Smooth muscle cell (in vitro differentiated cells): Measurements from ENCODE around the gene IGFL1. TPM values are rescaled to one million over a fixed set of nuclear protein-coding genes. Genes with fewer than 3 reads are reported as not detected.
"Not testable (repeated sequence)": the region's sequence is repeated elsewhere in the genome, so short reads cannot be mapped to it uniquely, and the experiment has no call there.

ENCODE experiments used
- DNase-seq: peaks from one replicate; lab custom pipeline; 2025; ENCODE audit not compliant: unreplicated experiment; lab: John Stamatoyannopoulos, UW
- H2AFZ ChIP-seq: fragments of 200-600 bp; sonication (generic); 2 replicates; pipeline ENCODE4 v1.6.0; 2016; ENCODE audit warnings: antibody characterized with exemption, low read depth, mild to moderate bottlenecking
- H3F3A ChIP-seq: fragments of 200-600 bp; sonication (generic); 2 replicates; pipeline ENCODE4 v1.6.0; 2017; ENCODE audit warnings: antibody characterized with exemption, low read depth
- H3K27ac ChIP-seq: fragments of 200-600 bp; sonication (generic); 2 replicates; pipeline ENCODE4 v1.5.1; 2016; ENCODE audit warnings: low read depth, mild to moderate bottlenecking
- H3K27me3 ChIP-seq: fragments of 200-600 bp; sonication (generic); 2 replicates; pipeline ENCODE4 v1.6.1; 2016; ENCODE audit warnings: low read depth, mild to moderate bottlenecking
- H3K36me3 ChIP-seq: fragments of 200-600 bp; sonication (generic); 2 replicates; pipeline ENCODE4 v1.5.1; 2016; ENCODE audit warnings: low read depth
- H3K4me1 ChIP-seq: fragments of 200-600 bp; sonication (generic); 2 replicates; pipeline ENCODE4 v1.5.1; 2016; ENCODE audit warnings: low read depth
- H3K4me2 ChIP-seq: fragments of 200-600 bp; sonication (generic); 2 replicates; pipeline ENCODE4 v1.6.0; 2016; ENCODE audit warnings: mild to moderate bottlenecking
- H3K4me3 ChIP-seq: fragments of 200-600 bp; sonication (generic); 2 replicates; pipeline ENCODE4 v1.5.1; 2016; ENCODE audit warnings: mild to moderate bottlenecking
- H3K79me2 ChIP-seq: fragments of 200-600 bp; sonication (generic); 2 replicates; pipeline ENCODE4 v1.6.0; 2016; ENCODE audit warnings: low read depth, mild to moderate bottlenecking
- H3K9ac ChIP-seq: fragments of 200-600 bp; sonication (generic); 2 replicates; pipeline ENCODE4 v1.6.0; 2016; ENCODE audit warnings: low read depth
- H3K9me3 ChIP-seq: fragments of 200-600 bp; sonication (generic); replicated peaks from 2 replicates; pipeline ENCODE4 v1.5.1; 2016; ENCODE audit warnings: low read depth
- H4K20me1 ChIP-seq: fragments of 200-600 bp; sonication (generic); 2 replicates; pipeline ENCODE4 v1.6.0; 2016; ENCODE audit warnings: low read depth
- WGBS: methylation state at CpG from one replicate; pipeline ENCODE4 v1.1.7; 2016; ENCODE audit warnings: low lambda C conversion rate; 5-methylcytosine and 5-hydroxymethylcytosine counted together
- polyA plus RNA-seq: library from polyadenylated mRNA; unstranded; fragments of >200 nt; fragmentation: Nextera tagmentation; extraction: Ambion mirVana; gene quantifications from 2 replicates; pipeline ENCODE4 v1.2.1, GENCODE V29; 2016
- total RNA-seq: library from RNA; depleted of rRNA; stranded (reverse); fragments of >200 nt; gene quantifications from 2 replicates; pipeline ENCODE4 v1.2.3, GENCODE V29; 2014
- TF ChIP-seq, protein P1 (sequence below): fragments of 200-600 bp; sonication (generic); IDR thresholded peaks from 2 replicates; pipeline ENCODE4 v1.5.1; 2017; ENCODE audit warnings: borderline replicate concordance, mild to moderate bottlenecking, antibody characterized with exemption; ENCODE audit not compliant: insufficient read depth, poor library complexity, severe bottlenecking

Gene IGFL1
- total and polyA plus RNA-seq, 2 experiments from 2014 or later, result not detected

DNA sequence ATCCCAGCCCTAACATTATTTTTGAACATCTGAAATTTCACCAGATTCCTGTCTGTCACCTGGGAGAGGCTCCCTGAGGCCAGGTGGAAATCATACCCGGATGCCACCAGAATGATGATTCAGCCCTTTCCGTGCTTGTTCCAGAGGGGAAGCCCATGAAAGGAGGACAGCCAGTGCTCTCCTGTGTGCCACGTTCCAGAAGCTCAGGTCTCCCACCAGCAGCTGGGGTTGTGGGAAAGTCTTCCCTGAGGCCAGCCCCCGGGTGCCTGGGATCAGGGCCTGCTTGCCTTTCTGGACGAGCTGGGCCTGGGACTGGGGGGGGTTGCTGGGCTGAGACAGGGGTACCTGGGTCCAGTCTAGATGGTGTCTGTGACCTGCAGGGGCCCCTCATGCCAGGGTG lies 25.5 kb upstream of the IGFL1 start:
- Histone ChIP-seq H3K4me3 (no peak overlapping the region), H4K20me1 (no peaks in the 10 kb centered on the region), H3K27ac (no peak overlapping the region), H3K4me1 (no peaks in the 10 kb centered on the region), H3K9ac (no peak overlapping the region), H3K27me3 (peaks cover 1% of the 10 kb centered on the region), H3K79me2 (no peaks in the 10 kb centered on the region), H3K36me3 (no peaks in the 10 kb centered on the region), H3K9me3 (no peaks in the 10 kb centered on the region), H3K4me2 (no peak overlapping the region), H3F3A (no peaks in the 10 kb centered on the region), H2AFZ (no peak overlapping the region)
- DNase-seq, result no peak
- WGBS, result 84% methylated on average over 5 of the region's 5 CpGs
- TF ChIP-seq, protein P1, sequence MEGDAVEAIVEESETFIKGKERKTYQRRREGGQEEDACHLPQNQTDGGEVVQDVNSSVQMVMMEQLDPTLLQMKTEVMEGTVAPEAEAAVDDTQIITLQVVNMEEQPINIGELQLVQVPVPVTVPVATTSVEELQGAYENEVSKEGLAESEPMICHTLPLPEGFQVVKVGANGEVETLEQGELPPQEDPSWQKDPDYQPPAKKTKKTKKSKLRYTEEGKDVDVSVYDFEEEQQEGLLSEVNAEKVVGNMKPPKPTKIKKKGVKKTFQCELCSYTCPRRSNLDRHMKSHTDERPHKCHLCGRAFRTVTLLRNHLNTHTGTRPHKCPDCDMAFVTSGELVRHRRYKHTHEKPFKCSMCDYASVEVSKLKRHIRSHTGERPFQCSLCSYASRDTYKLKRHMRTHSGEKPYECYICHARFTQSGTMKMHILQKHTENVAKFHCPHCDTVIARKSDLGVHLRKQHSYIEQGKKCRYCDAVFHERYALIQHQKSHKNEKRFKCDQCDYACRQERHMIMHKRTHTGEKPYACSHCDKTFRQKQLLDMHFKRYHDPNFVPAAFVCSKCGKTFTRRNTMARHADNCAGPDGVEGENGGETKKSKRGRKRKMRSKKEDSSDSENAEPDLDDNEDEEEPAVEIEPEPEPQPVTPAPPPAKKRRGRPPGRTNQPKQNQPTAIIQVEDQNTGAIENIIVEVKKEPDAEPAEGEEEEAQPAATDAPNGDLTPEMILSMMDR, result no peak

DNA sequence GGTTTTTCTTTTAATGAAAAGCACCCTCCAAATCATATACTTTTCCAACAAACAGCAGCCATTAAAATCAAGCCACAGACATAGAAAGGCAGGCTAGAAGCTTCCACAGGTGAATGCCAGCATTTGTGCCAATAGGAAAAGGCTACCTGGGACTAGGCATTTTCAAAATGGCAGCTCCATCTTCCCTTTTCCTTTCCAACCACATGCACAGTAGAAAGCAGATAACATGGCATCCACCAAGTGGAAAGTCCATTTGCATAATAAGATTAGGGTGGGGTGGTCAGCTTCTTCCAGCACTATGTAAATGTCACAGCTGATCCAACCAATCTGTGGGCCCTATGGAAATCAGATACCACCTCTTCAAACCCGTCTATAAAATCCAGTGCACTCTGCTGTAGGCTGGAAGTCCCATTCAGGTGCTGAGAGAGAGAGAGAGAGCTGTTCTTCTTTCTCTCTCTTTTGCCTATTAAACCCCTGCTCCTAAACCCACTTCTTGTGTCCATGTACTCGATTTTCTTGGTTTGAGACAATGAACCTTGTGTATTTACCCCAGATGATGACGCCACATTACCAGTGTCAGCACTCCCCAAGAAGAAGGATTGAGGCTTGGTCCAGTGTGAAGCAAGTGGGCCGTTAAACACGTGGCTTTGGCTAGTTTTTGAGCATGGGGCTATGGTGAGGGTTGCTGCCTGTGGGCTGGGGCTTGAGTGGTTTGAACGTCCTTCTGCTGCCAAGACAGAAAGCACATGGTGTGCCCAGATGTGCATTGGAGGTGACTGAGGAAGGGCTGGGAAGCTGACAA lies 24.2 kb upstream of the IGFL1 start:
- TF ChIP-seq, protein P1, result no peak
- H3K36me3 ChIP-seq, result no peaks in the 10 kb centered on the region
- DNase-seq, result no peak
- no peaks in the 10 kb centered on the region for H3K79me2 ChIP-seq
- H3K4me2 ChIP-seq, result no peak overlapping the region
- H3K9me3 ChIP-seq, result no peaks in the 10 kb centered on the region
- no peaks in the 10 kb centered on the region for H3K4me1 ChIP-seq
- H3F3A ChIP-seq, result no peaks in the 10 kb centered on the region
- no peak overlapping the region for H3K9ac ChIP-seq
- no peak overlapping the region for H3K4me3 ChIP-seq
- no peak overlapping the region for H2AFZ ChIP-seq
- H4K20me1 ChIP-seq, result no peaks in the 10 kb centered on the region
- 78% methylated on average over 6 of the region's 6 CpGs for WGBS
- H3K27ac ChIP-seq, result no peak overlapping the region
- no peaks in the 10 kb centered on the region for H3K27me3 ChIP-seq

DNA sequence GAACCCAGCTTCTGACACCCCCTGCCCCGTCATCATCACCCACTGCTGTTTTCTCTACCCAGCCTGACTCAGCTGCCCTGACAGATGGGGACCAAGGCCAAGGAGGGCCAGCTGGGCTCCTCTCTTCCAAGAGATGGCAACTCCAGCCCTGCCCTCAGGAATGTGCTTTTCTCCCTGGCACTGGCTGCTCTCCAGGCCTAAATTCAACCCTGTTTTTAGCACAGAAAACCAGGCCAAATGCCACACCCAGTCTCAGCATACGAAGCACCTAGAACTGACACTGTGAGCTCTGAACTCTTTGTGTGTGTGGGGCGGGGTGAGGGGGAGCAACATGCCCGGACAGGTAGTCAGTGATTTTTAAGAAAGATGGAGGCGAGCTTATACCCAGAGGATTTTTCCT lies 23.4 kb upstream of the IGFL1 start:
- H3K9me3 ChIP-seq, result no peaks in the 10 kb centered on the region
- no peak for DNase-seq
- H3K27me3 ChIP-seq, result no peaks in the 10 kb centered on the region
- H3F3A ChIP-seq, result no peaks in the 10 kb centered on the region
- no peak overlapping the region for H3K27ac ChIP-seq
- H3K4me1 ChIP-seq, result no peaks in the 10 kb centered on the region
- H3K79me2 ChIP-seq, result no peaks in the 10 kb centered on the region
- no peak overlapping the region for H2AFZ ChIP-seq
- no peak overlapping the region for H3K9ac ChIP-seq
- no peaks in the 10 kb centered on the region for H4K20me1 ChIP-seq
- WGBS, result 84% methylated on average over 5 of the region's 5 CpGs
- H3K4me2 ChIP-seq, result no peak overlapping the region
- H3K4me3 ChIP-seq, result no peak overlapping the region
- TF ChIP-seq, protein P1, result no peak
- no peaks in the 10 kb centered on the region for H3K36me3 ChIP-seq

DNA sequence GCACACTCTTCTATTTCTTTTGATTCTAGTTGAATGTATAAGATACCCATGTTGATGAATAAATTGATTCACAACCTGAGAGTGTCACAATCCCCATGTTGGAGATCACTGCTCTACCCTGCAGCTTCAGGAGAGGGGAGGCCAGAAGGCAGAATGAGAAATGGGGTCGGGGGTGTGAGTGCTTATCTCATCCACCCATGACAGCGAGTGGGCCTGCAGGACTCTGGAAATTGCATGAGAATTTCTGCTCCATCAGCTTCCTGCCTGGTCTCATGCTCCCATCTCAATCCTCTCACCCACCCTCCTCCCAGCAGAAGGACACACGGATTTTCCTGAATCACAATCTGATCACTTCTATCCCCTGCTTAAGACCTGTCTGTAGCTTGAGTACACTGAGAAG lies 22.9 kb upstream of the IGFL1 start:
- H3K9me3 ChIP-seq, result no peaks in the 10 kb centered on the region
- H3K36me3 ChIP-seq, result no peaks in the 10 kb centered on the region
- H3K27me3 ChIP-seq, result no peaks in the 10 kb centered on the region
- no peak overlapping the region for H3K4me3 ChIP-seq
- 82% methylated on average over 3 of the region's 3 CpGs for WGBS
- no peaks in the 10 kb centered on the region for H3F3A ChIP-seq
- H3K4me1 ChIP-seq, result no peaks in the 10 kb centered on the region
- TF ChIP-seq, protein P1, result no peak
- no peaks in the 10 kb centered on the region for H3K79me2 ChIP-seq
- DNase-seq, result no peak
- no peak overlapping the region for H2AFZ ChIP-seq
- H3K9ac ChIP-seq, result no peak overlapping the region
- no peak overlapping the region for H3K27ac ChIP-seq
- no peaks in the 10 kb centered on the region for H4K20me1 ChIP-seq
- no peak overlapping the region for H3K4me2 ChIP-seq

DNA sequence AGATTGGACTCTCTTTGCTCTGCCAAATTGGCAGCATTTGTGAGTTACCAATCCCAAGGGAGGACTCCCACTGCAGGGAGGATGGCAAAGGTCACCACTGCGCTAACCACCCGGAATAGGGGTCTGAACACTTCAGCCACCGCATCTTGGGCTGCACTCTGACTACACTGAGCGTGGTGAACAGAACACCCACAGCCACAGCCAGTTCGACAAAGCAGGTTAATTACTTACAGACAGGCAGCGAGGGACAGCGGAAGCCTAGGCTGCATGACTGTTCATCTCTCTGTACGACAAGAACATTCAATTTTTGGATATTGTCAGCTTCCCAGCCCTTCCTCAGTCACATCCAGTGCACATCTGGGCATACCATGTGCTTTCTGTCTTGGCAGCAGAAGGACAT lies 21.7 kb upstream of the IGFL1 start:
- H3F3A ChIP-seq, H3K27me3 ChIP-seq, H4K20me1 ChIP-seq, H3K36me3 ChIP-seq, H3K4me2 ChIP-seq, H3K9ac ChIP-seq, H3K4me1 ChIP-seq, H3K79me2 ChIP-seq, H3K4me3 ChIP-seq, H3K27ac ChIP-seq, H2AFZ ChIP-seq, H3K9me3 ChIP-seq, DNase-seq: not testable (repeated sequence)
- WGBS, result 92% methylated on average over 8 of the region's 8 CpGs
